HS-5 (cell line): ENCODE measurements around the gene LRRC17.

Experiments
- DNase-seq: peaks from one replicate; pipeline ENCODE4 v3.0.0-alpha.2; 2012; ENCODE audit warnings: low read depth

The LRRC17 gene

GRCh38 chr7:102912742-102913141 lies at the start of gene LRRC17:
Gene LRRC17, plus strand, starts transcription at chr7:102913000. Its CDS starts 20,914 bp downstream, at chr7:102933914.
- DNase-seq, result no peak

GRCh38 chr7:102864958-102865357 lies 47.8 kb upstream of the LRRC17 start:
- DNase-seq, result no peak

GRCh38 chr7:102866535-102867215 lies 46.1 kb upstream of the LRRC17 start:
- no peak for DNase-seq

GRCh38 chr7:102869195-102869594 lies 43.6 kb upstream of the LRRC17 start:
- DNase-seq, result no peak

GRCh38 chr7:102872460-102872859 lies 40.3 kb upstream of the LRRC17 start:
- peak; percentile 61 for DNase-seq

- no peak for DNase-seq
These were observed 39.2 kb upstream of the LRRC17 start for GRCh38 chr7:102873470-102874165.

- peak; percentile 67 for DNase-seq
These were observed 38.5 kb upstream of the LRRC17 start for GRCh38 chr7:102874166-102874829.

- no peak for DNase-seq
These were observed 37.8 kb upstream of the LRRC17 start for GRCh38 chr7:102874966-102875365.

- DNase-seq, result peak; percentile 93
These were observed 37.0 kb upstream of the LRRC17 start for GRCh38 chr7:102875700-102876295.

- no peak for DNase-seq
These were observed 29.5 kb upstream of the LRRC17 start for GRCh38 chr7:102883098-102883860.

- DNase-seq, result no peak
These were observed 24.1 kb upstream of the LRRC17 start for GRCh38 chr7:102888561-102889233.

GRCh38 chr7:102889851-102890250 lies 22.9 kb upstream of the LRRC17 start:
- DNase-seq, result no peak

- DNase-seq, result no peak
These were observed 22.4 kb upstream of the LRRC17 start for GRCh38 chr7:102890292-102890970.

GRCh38 chr7:102890971-102891692 lies 21.7 kb upstream of the LRRC17 start:
- DNase-seq, result no peak

GRCh38 chr7:102891693-102892261 lies 21.0 kb upstream of the LRRC17 start:
- peak; percentile 59 for DNase-seq

GRCh38 chr7:102892631-102893278 lies 20.0 kb upstream of the LRRC17 start:
- DNase-seq, result no peak

GRCh38 chr7:102895602-102896001 lies 17.2 kb upstream of the LRRC17 start:
- no peak for DNase-seq

- no peak for DNase-seq
These were observed 16.2 kb upstream of the LRRC17 start for GRCh38 chr7:102896585-102896984.

- DNase-seq, result no peak
These were observed 15.6 kb upstream of the LRRC17 start for GRCh38 chr7:102897211-102897631.
